ENCODE data around the gene APOL6. TPM values are rescaled to one million over a fixed set of nuclear protein-coding genes. Genes with fewer than 3 reads are reported as not detected.

The APOL6 gene
- total and polyA plus RNA-seq, 2 of the 13 experiments (the other 11 are each of a cell fraction or from before 2014, with no cell fraction given): 5.2 to 7.5 TPM

DNA sequence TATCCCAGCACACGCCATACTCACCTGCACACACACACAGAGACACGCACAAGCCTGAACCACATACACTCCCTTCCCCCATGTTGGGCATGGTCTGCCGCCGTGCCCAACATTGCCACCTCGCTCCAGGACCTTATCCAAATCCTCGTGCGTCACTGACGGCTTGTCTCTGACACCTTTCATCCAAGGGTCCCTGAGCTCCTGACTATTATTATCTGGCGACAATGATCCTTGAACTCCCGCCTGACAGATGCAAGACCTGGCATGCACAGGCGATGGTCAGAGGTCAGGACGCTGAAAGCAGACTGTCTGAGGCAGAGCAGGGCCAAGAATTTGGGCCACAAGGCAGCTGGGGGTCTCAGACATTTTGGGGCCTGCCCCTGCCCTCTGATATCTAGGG, 35.3 kb upstream of the APOL6 start:
- CTCF ChIA-PET (ENCODE audit: low intra/inter-chr PET ratio, low total read pairs): no interaction called here
- TF ChIP-seq PPARG (CRISPR knock-in tag; conservative IDR thresholded peaks at IDR 0.05) (0 out of 2 replicates have a peak, but pooled peaks have one; percentile 33), ZNF292 (CRISPR knock-in tag; IDR thresholded peaks at IDR 0.05; ENCODE audit: borderline replicate concordance, low read depth) (peak; percentile 73; the same call in 1 of the 2 replicates), NBN (conservative IDR thresholded peaks at IDR 0.05) (no peak), HOXA3 (CRISPR knock-in tag; IDR thresholded peaks at IDR 0.05) (0 out of 2 replicates have a peak, but pooled peaks have one; percentile 23), HNF4A (CRISPR knock-in tag; IDR thresholded peaks at IDR 0.05) (peak; percentile 80), SALL1 (CRISPR knock-in tag; IDR thresholded peaks at IDR 0.05) (peak; percentile 54; the same call in 1 of the 2 replicates), HDAC2 (CRISPR knock-in tag; IDR thresholded peaks at IDR 0.05) (0 out of 2 replicates have a peak, but pooled peaks have one; percentile 29), RFXANK (CRISPR knock-in tag; IDR thresholded peaks at IDR 0.05) (no peak), SAP130 (CRISPR knock-in tag; IDR thresholded peaks at IDR 0.05; ENCODE audit: low read depth) (0 out of 2 replicates have a peak, but pooled peaks have one; percentile 21), NR2F2 (IDR thresholded peaks at IDR 0.05; ENCODE audit: borderline replicate concordance, low read depth) (peak; percentile 34; the same call in 1 of the 2 replicates), HNF4G (IDR thresholded peaks at IDR 0.05; ENCODE audit: borderline replicate concordance, low read depth, low read length) (0 out of 2 replicates have a peak, but pooled peaks have one; percentile 37), HNF4G (CRISPR knock-in tag; IDR thresholded peaks at IDR 0.05; ENCODE audit: borderline replicate concordance, low read depth) (no peak), ZNF253 (CRISPR knock-in tag; IDR thresholded peaks at IDR 0.05; ENCODE audit: borderline replicate concordance) (no peak), ZBTB7B (CRISPR knock-in tag; IDR thresholded peaks at IDR 0.05) (0 out of 2 replicates have a peak, but pooled peaks have one; percentile 19), ZNF496 (CRISPR knock-in tag; IDR thresholded peaks at IDR 0.05; ENCODE audit: insufficient replicate concordance) (no peak), NR2F6 (IDR thresholded peaks at IDR 0.05) (peak; percentile 49; the same call in 1 of the 2 replicates), NR2F6 (CRISPR knock-in tag; IDR thresholded peaks at IDR 0.05) (peak; percentile 59; the same call in 1 of the 2 replicates), ZMYM3 (CRISPR knock-in tag; IDR thresholded peaks at IDR 0.05) (peak; percentile 31; the same call in 1 of the 2 replicates)
- TF ChIP-seq, protein P1, sequence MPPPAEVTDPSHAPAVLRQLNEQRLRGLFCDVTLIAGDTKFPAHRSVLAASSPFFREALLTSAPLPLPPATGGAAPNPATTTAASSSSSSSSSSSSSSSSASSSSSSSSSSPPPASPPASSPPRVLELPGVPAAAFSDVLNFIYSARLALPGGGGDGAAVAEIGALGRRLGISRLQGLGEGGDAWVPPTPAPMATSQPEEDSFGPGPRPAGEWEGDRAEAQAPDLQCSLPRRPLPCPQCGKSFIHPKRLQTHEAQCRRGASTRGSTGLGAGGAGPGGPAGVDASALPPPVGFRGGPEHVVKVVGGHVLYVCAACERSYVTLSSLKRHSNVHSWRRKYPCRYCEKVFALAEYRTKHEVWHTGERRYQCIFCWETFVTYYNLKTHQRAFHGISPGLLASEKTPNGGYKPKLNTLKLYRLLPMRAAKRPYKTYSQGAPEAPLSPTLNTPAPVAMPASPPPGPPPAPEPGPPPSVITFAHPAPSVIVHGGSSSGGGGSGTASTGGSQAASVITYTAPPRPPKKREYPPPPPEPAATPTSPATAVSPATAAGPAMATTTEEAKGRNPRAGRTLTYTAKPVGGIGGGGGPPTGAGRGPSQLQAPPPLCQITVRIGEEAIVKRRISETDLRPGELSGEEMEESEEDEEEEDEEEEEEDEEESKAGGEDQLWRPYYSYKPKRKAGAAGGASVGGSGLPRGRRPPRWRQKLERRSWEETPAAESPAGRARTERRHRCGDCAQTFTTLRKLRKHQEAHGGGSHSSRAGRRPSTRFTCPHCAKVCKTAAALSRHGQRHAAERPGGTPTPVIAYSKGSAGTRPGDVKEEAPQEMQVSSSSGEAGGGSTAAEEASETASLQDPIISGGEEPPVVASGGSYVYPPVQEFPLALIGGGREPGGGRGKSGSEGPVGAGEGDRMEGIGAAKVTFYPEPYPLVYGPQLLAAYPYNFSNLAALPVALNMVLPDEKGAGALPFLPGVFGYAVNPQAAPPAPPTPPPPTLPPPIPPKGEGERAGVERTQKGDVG (CRISPR knock-in tag; IDR thresholded peaks at IDR 0.05; ENCODE audit: borderline replicate concordance): no peak
- TF ChIP-seq, protein P2, sequence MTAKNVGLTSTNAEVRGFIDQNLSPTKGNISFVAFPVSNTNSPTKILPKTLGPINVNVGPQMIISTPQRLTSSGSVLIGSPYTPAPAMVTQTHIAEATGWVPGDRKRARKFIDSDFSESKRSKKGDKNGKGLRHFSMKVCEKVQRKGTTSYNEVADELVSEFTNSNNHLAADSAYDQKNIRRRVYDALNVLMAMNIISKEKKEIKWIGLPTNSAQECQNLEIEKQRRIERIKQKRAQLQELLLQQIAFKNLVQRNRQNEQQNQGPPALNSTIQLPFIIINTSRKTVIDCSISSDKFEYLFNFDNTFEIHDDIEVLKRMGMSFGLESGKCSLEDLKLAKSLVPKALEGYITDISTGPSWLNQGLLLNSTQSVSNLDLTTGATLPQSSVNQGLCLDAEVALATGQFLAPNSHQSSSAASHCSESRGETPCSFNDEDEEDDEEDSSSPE (CRISPR knock-in tag; IDR thresholded peaks at IDR 0.05): 0 out of 2 replicates have a peak, but pooled peaks have one; percentile 25
- TF ChIP-seq, protein P3, sequence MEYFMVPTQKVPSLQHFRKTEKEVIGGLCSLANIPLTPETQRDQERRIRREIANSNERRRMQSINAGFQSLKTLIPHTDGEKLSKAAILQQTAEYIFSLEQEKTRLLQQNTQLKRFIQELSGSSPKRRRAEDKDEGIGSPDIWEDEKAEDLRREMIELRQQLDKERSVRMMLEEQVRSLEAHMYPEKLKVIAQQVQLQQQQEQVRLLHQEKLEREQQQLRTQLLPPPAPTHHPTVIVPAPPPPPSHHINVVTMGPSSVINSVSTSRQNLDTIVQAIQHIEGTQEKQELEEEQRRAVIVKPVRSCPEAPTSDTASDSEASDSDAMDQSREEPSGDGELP (IDR thresholded peaks at IDR 0.05; ENCODE audit: borderline replicate concordance, low read depth): no peak; the same call in 1 of the 2 replicates
- TF ChIP-seq, protein P4, sequence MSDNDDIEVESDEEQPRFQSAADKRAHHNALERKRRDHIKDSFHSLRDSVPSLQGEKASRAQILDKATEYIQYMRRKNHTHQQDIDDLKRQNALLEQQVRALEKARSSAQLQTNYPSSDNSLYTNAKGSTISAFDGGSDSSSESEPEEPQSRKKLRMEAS (IDR thresholded peaks at IDR 0.05): 0 out of 2 replicates have a peak, but pooled peaks have one; percentile 45

More for the DNA sequence above, 35.3 kb upstream of the APOL6 start:
- H3K27ac ChIP-seq (ENCODE audit: extremely low read length, insufficient read depth, low read length): no peak overlapping the region
- no TSS peak for BruUV-seq (replicated peaks)
- POLR2A ChIA-PET: no interaction called here
- H4K20me1 ChIP-seq (ENCODE audit: insufficient read depth, low read length): no peaks in the 10 kb centered on the region
- H3K9ac ChIP-seq (ENCODE audit: insufficient read depth, low read depth, low read length): no peak overlapping the region
- peaks cover 50% of the 10 kb centered on the region for H3K4me1 ChIP-seq (ENCODE audit: insufficient read depth, low read length)
- H3K27me3 ChIP-seq (ENCODE audit: control insufficient read depth in 1 of 2, insufficient read depth in 2 of 2, low read length in 2 of 2): peaks cover 0 to 11% of the 10 kb centered on the region in 2 experiments; a peak in 2 of 5 replicates
- no peaks in the 10 kb centered on the region for H3K79me2 ChIP-seq (ENCODE audit: insufficient read depth, low read length)
- H3K4me3 ChIP-seq (replicated peaks in 1 of 3; ENCODE audit: insufficient read depth in 1 of 3, low read depth in 2 of 3, low read length in 3 of 3): peak overlapping the region in 2 of 3 experiments; percentile 23 to 53; a peak in 3 of 6 replicates
- no peaks in the 10 kb centered on the region for H3K9me3 ChIP-seq (ENCODE audit: low read length)
- H3K36me3 ChIP-seq (replicated peaks in 1 of 2; ENCODE audit: control insufficient read depth in 1 of 2, insufficient read depth in 2 of 2, low read length in 2 of 2): no peaks in the 10 kb centered on the region
- no peak for DNase-seq (ENCODE audit: low spot score)
- ATAC-seq: peak; percentile 55
- in situ Hi-C loops (cut with HindIII; ENCODE audit: extremely low pct_ligation_motif_present, low pct_unique_long_range_greater_than_20kb) (no loop called here), intact Hi-C loops (cut with micrococcal nuclease; ENCODE audit: unreplicated experiment) (no loop called here)
- WGBS (ENCODE audit: low lambda C conversion rate): 0% methylated on average over 10 of the region's 12 CpGs
- H3K4me2 ChIP-seq (ENCODE audit: low read depth, low read length): peak overlapping the region; percentile 84
- FAIRE-seq: no peak
- H2AFZ ChIP-seq (ENCODE audit: low read length): no peak overlapping the region
